Lower leg skin (tissue), 3 donors: ENCODE results near the gene GRWD1.

Source experiments
- POLR2A ChIP-seq, 2 donors: fragments of 450-650 bp; IDR thresholded peaks; one replicate each; pipeline ENCODE4 v1.6.1; 2016 to 2017; ENCODE audit warnings: antibody characterized with exemption in 2 of 2, mild to moderate bottlenecking in 1 of 2, moderate library complexity in 1 of 2
- TF ChIP-seq, protein P1 (sequence below), 3 donors: fragments of 450-650 bp; IDR thresholded peaks; one replicate each; pipeline ENCODE4 v1.5.1; 2016; ENCODE audit warnings: antibody characterized with exemption in 3 of 3, mild to moderate bottlenecking in 3 of 3, moderate library complexity in 2 of 3

DNA sequence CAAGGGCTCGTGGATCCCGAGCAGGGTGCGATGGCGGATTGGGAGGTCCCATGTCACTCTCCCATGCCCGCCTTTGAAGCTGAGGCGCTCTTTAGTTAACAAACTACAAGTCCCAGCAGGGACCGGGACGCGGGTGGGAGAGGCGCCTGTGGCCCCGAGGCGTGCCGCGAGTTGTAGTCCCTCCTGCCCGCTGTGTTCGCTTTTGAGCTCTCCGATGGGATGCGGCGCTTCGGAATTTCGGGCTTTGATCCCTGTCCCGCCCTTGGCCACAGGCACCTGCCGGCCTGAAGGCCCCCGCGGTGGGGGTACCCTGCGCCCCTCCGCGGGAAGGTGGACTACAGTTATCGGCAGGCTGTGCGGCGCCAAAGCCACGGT is 34.4 kb downstream of the GRWD1 start:
- TF ChIP-seq, protein P1, sequence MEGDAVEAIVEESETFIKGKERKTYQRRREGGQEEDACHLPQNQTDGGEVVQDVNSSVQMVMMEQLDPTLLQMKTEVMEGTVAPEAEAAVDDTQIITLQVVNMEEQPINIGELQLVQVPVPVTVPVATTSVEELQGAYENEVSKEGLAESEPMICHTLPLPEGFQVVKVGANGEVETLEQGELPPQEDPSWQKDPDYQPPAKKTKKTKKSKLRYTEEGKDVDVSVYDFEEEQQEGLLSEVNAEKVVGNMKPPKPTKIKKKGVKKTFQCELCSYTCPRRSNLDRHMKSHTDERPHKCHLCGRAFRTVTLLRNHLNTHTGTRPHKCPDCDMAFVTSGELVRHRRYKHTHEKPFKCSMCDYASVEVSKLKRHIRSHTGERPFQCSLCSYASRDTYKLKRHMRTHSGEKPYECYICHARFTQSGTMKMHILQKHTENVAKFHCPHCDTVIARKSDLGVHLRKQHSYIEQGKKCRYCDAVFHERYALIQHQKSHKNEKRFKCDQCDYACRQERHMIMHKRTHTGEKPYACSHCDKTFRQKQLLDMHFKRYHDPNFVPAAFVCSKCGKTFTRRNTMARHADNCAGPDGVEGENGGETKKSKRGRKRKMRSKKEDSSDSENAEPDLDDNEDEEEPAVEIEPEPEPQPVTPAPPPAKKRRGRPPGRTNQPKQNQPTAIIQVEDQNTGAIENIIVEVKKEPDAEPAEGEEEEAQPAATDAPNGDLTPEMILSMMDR (IDR thresholded peaks at IDR 0.05): no peak
- TF ChIP-seq POLR2A (IDR thresholded peaks at IDR 0.05): no peak
